ENCODE results near the gene TTC29. TPM values are rescaled to one million over a fixed set of nuclear protein-coding genes. Genes with fewer than 3 reads are reported as not detected.
"Not testable (repeated sequence)": the region's sequence is repeated elsewhere in the genome, so short reads cannot be mapped to it uniquely, and the experiment has no call there.

TTC29 gene
- total and polyA plus RNA-seq, 2 experiments from 2014 or later = not detected

DNA sequence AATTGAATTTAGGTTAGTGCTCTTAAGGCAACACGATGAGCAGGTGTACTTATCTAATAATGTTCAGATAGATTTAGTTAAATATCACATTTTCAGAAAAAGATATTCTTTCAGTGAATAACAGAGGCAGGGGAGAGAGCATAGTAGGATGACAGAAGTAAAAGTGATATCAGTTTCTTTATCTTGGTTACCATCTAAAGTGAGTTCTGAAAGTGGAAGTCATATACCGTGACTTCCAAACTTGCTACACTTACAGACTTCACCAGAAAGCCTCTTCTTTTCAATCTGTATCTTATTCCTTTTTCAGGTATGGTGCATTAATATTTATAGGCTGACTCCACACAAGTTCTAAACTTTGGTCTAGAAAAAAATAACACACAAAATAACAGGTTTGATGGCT is 182.1 kb downstream of the TTC29 start:
- Histone ChIP-seq H3K9me2 (ENCODE audit: insufficient read depth) (no peaks in the 10 kb centered on the region), H3K27ac (no peak overlapping the region), H3F3A (ENCODE audit: insufficient read depth) (no peaks in the 10 kb centered on the region), H2AFZ (no peak overlapping the region), H3K4me1 (ENCODE audit: insufficient read depth) (no peaks in the 10 kb centered on the region), H3K4me3 (no peak overlapping the region), H3K36me3 (ENCODE audit: low read depth) (no peaks in the 10 kb centered on the region), H4K20me1 (ENCODE audit: insufficient read depth) (no peaks in the 10 kb centered on the region), H3K79me2 (ENCODE audit: insufficient read depth) (no peaks in the 10 kb centered on the region), H3K27me3 (replicated peaks; ENCODE audit: insufficient read depth) (no peaks in the 10 kb centered on the region), H3K9me3 (ENCODE audit: low read depth) (no peaks in the 10 kb centered on the region), H3K4me2 (ENCODE audit: unreplicated experiment) (no peak overlapping the region), H3K9ac (no peak overlapping the region)
- in situ Hi-C loops (cut with MboI) = no loop called here
- no peak for DNase-seq
- 27 to 30% methylated on average over 2 of the region's 2 CpGs for WGBS, 2 experiments (ENCODE audit: low coverage in 1 of 2, low lambda C conversion rate in 2 of 2, missing lambda C conversion rate in 2 of 2)
- no peak for TF ChIP-seq EZH2phosphoT487 (IDR thresholded peaks at IDR 0.05; ENCODE audit: insufficient read depth, low read depth)
- no peak for TF ChIP-seq EZH2 (IDR thresholded peaks at IDR 0.05; ENCODE audit: insufficient read depth, poor library complexity, severe bottlenecking)

- in situ Hi-C loops (cut with MboI) = no loop called here
- no peaks in the 10 kb centered on the region for H3K9me2 ChIP-seq (ENCODE audit: insufficient read depth)
- TF ChIP-seq EZH2 (IDR thresholded peaks at IDR 0.05; ENCODE audit: insufficient read depth, poor library complexity, severe bottlenecking) (no peak), EZH2phosphoT487 (IDR thresholded peaks at IDR 0.05; ENCODE audit: insufficient read depth, low read depth) (no peak)
- DNase-seq = no peak
- H3K4me1 ChIP-seq (ENCODE audit: insufficient read depth) = no peaks in the 10 kb centered on the region
- 7% methylated on average over 2 of the region's 2 CpGs for WGBS, 2 experiments (ENCODE audit: low coverage in 1 of 2, low lambda C conversion rate in 2 of 2, missing lambda C conversion rate in 2 of 2)
- H3K27ac ChIP-seq = no peak overlapping the region
- H2AFZ ChIP-seq = no peak overlapping the region
- no peaks in the 10 kb centered on the region for H3K79me2 ChIP-seq (ENCODE audit: insufficient read depth)
- no peaks in the 10 kb centered on the region for H3K27me3 ChIP-seq (replicated peaks; ENCODE audit: insufficient read depth)
- no peak overlapping the region for H3K4me3 ChIP-seq
- no peaks in the 10 kb centered on the region for H3K9me3 ChIP-seq (ENCODE audit: low read depth)
- H3K9ac ChIP-seq = no peak overlapping the region
- H3K36me3 ChIP-seq (ENCODE audit: low read depth) = no peaks in the 10 kb centered on the region
- H3K4me2 ChIP-seq (ENCODE audit: unreplicated experiment) = no peak overlapping the region
- no peaks in the 10 kb centered on the region for H4K20me1 ChIP-seq (ENCODE audit: insufficient read depth)
- no peaks in the 10 kb centered on the region for H3F3A ChIP-seq (ENCODE audit: insufficient read depth)
These were observed 183.6 kb downstream of the TTC29 start for GRCh38 chr4:146762016-146762415.

- Histone ChIP-seq H3K4me2 (ENCODE audit: unreplicated experiment) (no peak overlapping the region), H3K79me2 (ENCODE audit: insufficient read depth) (no peaks in the 10 kb centered on the region), H3K27me3 (replicated peaks; ENCODE audit: insufficient read depth) (no peaks in the 10 kb centered on the region), H3K36me3 (ENCODE audit: low read depth) (no peaks in the 10 kb centered on the region), H3F3A (ENCODE audit: insufficient read depth) (no peaks in the 10 kb centered on the region), H4K20me1 (ENCODE audit: insufficient read depth) (no peaks in the 10 kb centered on the region), H3K27ac (no peak overlapping the region), H3K4me3 (no peak overlapping the region), H3K4me1 (ENCODE audit: insufficient read depth) (no peaks in the 10 kb centered on the region), H3K9ac (no peak overlapping the region), H3K9me2 (ENCODE audit: insufficient read depth) (no peaks in the 10 kb centered on the region), H2AFZ (no peak overlapping the region), H3K9me3 (ENCODE audit: low read depth) (no peaks in the 10 kb centered on the region)
- in situ Hi-C loops (cut with MboI) = no loop called here
- 40 to 69% methylated on average over 1 to 2 of the region's 2 CpGs for WGBS, 2 experiments (ENCODE audit: low coverage in 1 of 2, low lambda C conversion rate in 2 of 2, missing lambda C conversion rate in 2 of 2)
- TF ChIP-seq EZH2phosphoT487 (IDR thresholded peaks at IDR 0.05; ENCODE audit: insufficient read depth, low read depth) (no peak), EZH2 (IDR thresholded peaks at IDR 0.05; ENCODE audit: insufficient read depth, poor library complexity, severe bottlenecking) (no peak)
- DNase-seq = no peak
These were observed 203.2 kb downstream of the TTC29 start for GRCh38 chr4:146742416-146742815.

DNA sequence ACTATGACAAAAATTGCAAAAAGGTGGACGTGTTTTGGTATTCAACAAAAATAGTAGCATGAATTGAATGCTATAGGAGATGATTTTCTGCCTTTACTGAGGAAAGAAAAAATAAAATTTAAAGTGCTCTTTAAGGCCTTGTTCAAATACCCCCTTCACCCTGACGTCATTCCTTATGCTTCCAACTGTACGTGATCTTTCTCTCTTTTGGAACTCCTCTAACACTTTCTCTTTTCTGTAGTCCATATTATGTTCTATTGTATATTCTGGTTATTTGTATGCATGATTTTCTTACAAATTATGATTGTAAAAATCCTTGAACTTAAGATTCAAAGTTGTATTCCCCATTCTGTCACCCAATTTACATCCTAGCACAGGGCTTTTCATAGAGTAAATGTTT is 206.5 kb downstream of the TTC29 start:
- H3K9ac ChIP-seq = no peak overlapping the region
- H3K27me3 ChIP-seq (replicated peaks; ENCODE audit: insufficient read depth) = no peaks in the 10 kb centered on the region
- in situ Hi-C loops (cut with MboI) = no loop called here
- H2AFZ ChIP-seq = no peak overlapping the region
- H3K9me2 ChIP-seq (ENCODE audit: insufficient read depth) = no peaks in the 10 kb centered on the region
- no peaks in the 10 kb centered on the region for H3K9me3 ChIP-seq (ENCODE audit: low read depth)
- H3K79me2 ChIP-seq (ENCODE audit: insufficient read depth) = no peaks in the 10 kb centered on the region
- 7 to 8% methylated on average over 3 of the region's 3 CpGs for WGBS, 2 experiments (ENCODE audit: low coverage in 1 of 2, low lambda C conversion rate in 2 of 2, missing lambda C conversion rate in 2 of 2)
- no peak overlapping the region for H3K27ac ChIP-seq
- no peaks in the 10 kb centered on the region for H3F3A ChIP-seq (ENCODE audit: insufficient read depth)
- H3K4me3 ChIP-seq = no peak overlapping the region
- TF ChIP-seq EZH2phosphoT487 (IDR thresholded peaks at IDR 0.05; ENCODE audit: insufficient read depth, low read depth) = no peak
- TF ChIP-seq EZH2 (IDR thresholded peaks at IDR 0.05; ENCODE audit: insufficient read depth, poor library complexity, severe bottlenecking) = no peak
- no peaks in the 10 kb centered on the region for H3K4me1 ChIP-seq (ENCODE audit: insufficient read depth)
- H3K4me2 ChIP-seq (ENCODE audit: unreplicated experiment) = no peak overlapping the region
- DNase-seq = no peak
- no peaks in the 10 kb centered on the region for H3K36me3 ChIP-seq (ENCODE audit: low read depth)
- H4K20me1 ChIP-seq (ENCODE audit: insufficient read depth) = no peaks in the 10 kb centered on the region

GRCh38 chr4:146723519-146723918 is 222.1 kb downstream of the TTC29 start:
- H3K27me3 ChIP-seq (replicated peaks; ENCODE audit: insufficient read depth); H3K9ac ChIP-seq; in situ Hi-C loops (cut with MboI); H2AFZ ChIP-seq; H3K4me2 ChIP-seq (ENCODE audit: unreplicated experiment); H3K79me2 ChIP-seq (ENCODE audit: insufficient read depth); H3F3A ChIP-seq (ENCODE audit: insufficient read depth); H3K36me3 ChIP-seq (ENCODE audit: low read depth); DNase-seq; H3K9me3 ChIP-seq (ENCODE audit: low read depth); H3K27ac ChIP-seq; H3K4me3 ChIP-seq; H3K4me1 ChIP-seq (ENCODE audit: insufficient read depth); H3K9me2 ChIP-seq (ENCODE audit: insufficient read depth); H4K20me1 ChIP-seq (ENCODE audit: insufficient read depth): not testable (repeated sequence)
- 0 to 9% methylated on average over 1 of the region's 1 CpG for WGBS, 2 experiments (ENCODE audit: low coverage in 1 of 2, low lambda C conversion rate in 2 of 2, missing lambda C conversion rate in 2 of 2)

All from GM23248 (cell line).